ENCODE results near the gene OCSTAMP.

Gene OCSTAMP

GRCh38 chr20:46559001-46559400 is 8.5 kb upstream of the OCSTAMP start:
- Histone ChIP-seq H3K79me2 (ENCODE audit: insufficient read depth, low read length) (no peaks in the 10 kb centered on the region), H4K20me1 (ENCODE audit: insufficient read depth, low read length) (no peaks in the 10 kb centered on the region), H3K9ac (ENCODE audit: low read length) (no peak overlapping the region), H3K9me2 (ENCODE audit: low read depth, low read length) (no peaks in the 10 kb centered on the region), H3K27ac (ENCODE audit: low read depth, low read length, poor library complexity, severe bottlenecking) (no peak overlapping the region), H3K9me3 (ENCODE audit: low read length) (no peaks in the 10 kb centered on the region), H3K4me2 (ENCODE audit: low read length) (no peak overlapping the region), H3K4me3 (ENCODE audit: low read depth, low read length, poor library complexity, severe bottlenecking) (no peak overlapping the region), H3F3A (ENCODE audit: insufficient read depth, low read length) (no peaks in the 10 kb centered on the region), H3K36me3 (ENCODE audit: insufficient read depth, low read length) (no peaks in the 10 kb centered on the region), H2AFZ (ENCODE audit: low read length) (no peak overlapping the region), H3K4me1 (ENCODE audit: insufficient read depth, low read length, severe bottlenecking) (no peaks in the 10 kb centered on the region), H3K27me3 (ENCODE audit: insufficient read depth, low read length) (peaks cover 6% of the 10 kb centered on the region; the same call in 1 of the 2 replicates)
- TF ChIP-seq EZH2 (IDR thresholded peaks at IDR 0.05; ENCODE audit: borderline replicate concordance, low read length) (no peak), CTCF (IDR thresholded peaks at IDR 0.05; ENCODE audit: low read length) (no peak)

GRCh38 chr20:46558511-46558959 is 8.1 kb upstream of the OCSTAMP start:
- no peak overlapping the region for H3K4me3 ChIP-seq (ENCODE audit: low read depth, low read length, poor library complexity, severe bottlenecking)
- no peaks in the 10 kb centered on the region for H3K36me3 ChIP-seq (ENCODE audit: insufficient read depth, low read length)
- H3K4me1 ChIP-seq (ENCODE audit: insufficient read depth, low read length, severe bottlenecking), result no peaks in the 10 kb centered on the region
- no peak overlapping the region for H2AFZ ChIP-seq (ENCODE audit: low read length)
- H3K9ac ChIP-seq (ENCODE audit: low read length), result no peak overlapping the region
- H3F3A ChIP-seq (ENCODE audit: insufficient read depth, low read length), result no peaks in the 10 kb centered on the region
- no peak overlapping the region for H3K27ac ChIP-seq (ENCODE audit: low read depth, low read length, poor library complexity, severe bottlenecking)
- TF ChIP-seq CTCF (IDR thresholded peaks at IDR 0.05; ENCODE audit: low read length), result no peak
- no peak for TF ChIP-seq EZH2 (IDR thresholded peaks at IDR 0.05; ENCODE audit: borderline replicate concordance, low read length)
- peaks cover 6% of the 10 kb centered on the region; the same call in 1 of the 2 replicates for H3K27me3 ChIP-seq (ENCODE audit: insufficient read depth, low read length)
- no peaks in the 10 kb centered on the region for H4K20me1 ChIP-seq (ENCODE audit: insufficient read depth, low read length)
- no peaks in the 10 kb centered on the region for H3K9me3 ChIP-seq (ENCODE audit: low read length)
- H3K4me2 ChIP-seq (ENCODE audit: low read length), result no peak overlapping the region
- H3K79me2 ChIP-seq (ENCODE audit: insufficient read depth, low read length), result no peaks in the 10 kb centered on the region
- no peaks in the 10 kb centered on the region for H3K9me2 ChIP-seq (ENCODE audit: low read depth, low read length)

GRCh38 chr20:46557231-46557956 is 6.9 kb upstream of the OCSTAMP start:
- Histone ChIP-seq H3K9me3 (ENCODE audit: low read length) (no peaks in the 10 kb centered on the region), H3K36me3 (ENCODE audit: insufficient read depth, low read length) (no peaks in the 10 kb centered on the region), H3K9me2 (ENCODE audit: low read depth, low read length) (no peaks in the 10 kb centered on the region), H3K4me3 (ENCODE audit: low read depth, low read length, poor library complexity, severe bottlenecking) (no peak overlapping the region), H3K9ac (ENCODE audit: low read length) (no peak overlapping the region), H3F3A (ENCODE audit: insufficient read depth, low read length) (no peaks in the 10 kb centered on the region), H4K20me1 (ENCODE audit: insufficient read depth, low read length) (no peaks in the 10 kb centered on the region), H3K4me1 (ENCODE audit: insufficient read depth, low read length, severe bottlenecking) (no peaks in the 10 kb centered on the region), H2AFZ (ENCODE audit: low read length) (no peak overlapping the region), H3K27ac (ENCODE audit: low read depth, low read length, poor library complexity, severe bottlenecking) (no peak overlapping the region), H3K27me3 (ENCODE audit: insufficient read depth, low read length) (peaks cover 6% of the 10 kb centered on the region; the same call in 1 of the 2 replicates), H3K4me2 (ENCODE audit: low read length) (no peak overlapping the region), H3K79me2 (ENCODE audit: insufficient read depth, low read length) (no peaks in the 10 kb centered on the region)
- TF ChIP-seq EZH2 (IDR thresholded peaks at IDR 0.05; ENCODE audit: borderline replicate concordance, low read length) (no peak), CTCF (IDR thresholded peaks at IDR 0.05; ENCODE audit: low read length) (no peak)
